Measurements from ENCODE around the gene SMIM29.

The SMIM29 gene

GRCh38 chr6:34240329-34241248 is 8.2 kb downstream of the SMIM29 start:
- no peak for DNase-seq

GRCh38 chr6:34239893-34240292 is 8.9 kb downstream of the SMIM29 start:
- no peak for DNase-seq

DNA sequence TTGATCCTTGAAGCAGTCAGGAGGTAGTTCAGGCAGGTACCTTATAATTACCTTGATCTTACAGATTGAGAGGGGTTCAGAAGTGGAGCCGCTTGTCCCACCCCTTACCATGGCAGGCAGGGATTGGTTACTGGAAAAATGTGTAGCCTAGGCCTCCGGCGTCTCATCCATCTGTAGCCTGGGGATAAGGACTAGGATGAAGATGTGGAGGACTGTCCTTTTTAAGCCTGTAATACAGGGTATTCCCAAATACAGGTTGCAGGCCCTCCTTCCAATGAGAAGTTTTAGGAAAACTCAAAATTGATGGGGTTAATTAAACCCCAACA is 9.3 kb downstream of the SMIM29 start:
- no peak for DNase-seq

DNA sequence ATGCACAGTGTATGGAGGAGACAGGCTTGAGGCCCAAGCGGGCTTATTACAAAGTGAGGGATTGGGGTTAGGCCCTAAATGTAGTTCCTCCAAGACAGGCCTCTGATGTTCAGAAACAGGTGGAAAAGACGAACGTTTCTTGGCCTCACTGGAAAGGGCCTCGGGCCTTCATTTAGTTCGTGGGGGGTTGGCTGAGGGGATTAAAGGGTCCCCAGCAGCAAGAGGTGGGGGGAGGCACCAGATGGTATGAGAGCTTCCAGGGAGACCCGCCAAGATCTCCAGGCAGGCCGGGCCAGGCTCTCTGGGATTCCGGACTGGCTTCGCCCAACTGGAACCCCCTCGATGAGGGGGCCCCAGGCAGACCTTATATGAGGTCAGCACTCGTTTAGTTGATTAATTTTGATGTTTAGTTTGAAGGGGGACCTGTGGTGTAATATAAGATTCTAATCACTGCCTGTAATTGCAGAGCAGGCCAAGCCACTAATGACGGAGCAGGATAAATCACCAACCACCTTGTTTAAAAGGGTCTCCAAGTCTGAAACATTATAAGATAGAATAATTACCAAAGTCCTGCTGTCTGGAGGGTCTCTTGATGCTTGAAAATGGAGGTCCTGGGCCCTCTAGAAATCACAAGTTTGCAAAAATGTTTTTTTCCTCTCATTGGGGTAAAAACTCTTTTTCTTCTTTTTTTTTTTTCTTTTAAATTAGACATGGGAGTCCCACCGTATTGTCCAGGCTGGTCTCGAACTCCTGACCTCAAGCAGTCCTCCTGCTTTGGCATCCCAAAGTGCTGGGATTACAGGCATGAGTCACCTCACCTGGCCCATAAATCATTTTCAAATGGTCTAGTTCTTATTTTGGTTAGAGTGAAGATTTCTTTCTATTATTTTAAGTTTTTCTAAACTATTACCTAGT is 10.0 kb downstream of the SMIM29 start:
- DNase-seq: no peak

GRCh38 chr6:34237722-34238584 is 10.9 kb downstream of the SMIM29 start:
- DNase-seq: peak in 1 of 2 donors; percentile 55

DNA sequence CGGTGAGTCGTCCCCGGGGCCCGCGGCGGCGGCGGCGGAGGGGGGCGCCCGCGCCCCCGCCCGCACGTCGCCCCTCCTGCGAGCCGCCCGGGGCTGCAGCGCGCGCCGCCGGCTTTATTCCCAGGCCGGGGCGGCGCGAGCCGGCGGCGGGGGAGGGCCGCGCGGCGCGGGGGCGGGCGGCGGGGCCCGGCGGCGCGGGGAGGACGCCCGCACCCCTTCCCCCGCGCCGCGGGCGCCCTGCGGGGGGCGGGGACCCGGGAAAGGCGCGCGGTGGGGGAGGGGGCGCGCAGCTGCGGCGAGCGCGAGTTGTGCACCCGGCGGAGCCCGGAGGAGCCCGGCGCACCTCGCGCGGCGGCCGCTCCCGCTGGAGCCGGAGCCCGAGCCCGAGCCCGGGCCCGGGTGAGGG is 11.5 kb downstream of the SMIM29 start:
- peak in 1 of 2 donors; percentile 21 for DNase-seq

DNA sequence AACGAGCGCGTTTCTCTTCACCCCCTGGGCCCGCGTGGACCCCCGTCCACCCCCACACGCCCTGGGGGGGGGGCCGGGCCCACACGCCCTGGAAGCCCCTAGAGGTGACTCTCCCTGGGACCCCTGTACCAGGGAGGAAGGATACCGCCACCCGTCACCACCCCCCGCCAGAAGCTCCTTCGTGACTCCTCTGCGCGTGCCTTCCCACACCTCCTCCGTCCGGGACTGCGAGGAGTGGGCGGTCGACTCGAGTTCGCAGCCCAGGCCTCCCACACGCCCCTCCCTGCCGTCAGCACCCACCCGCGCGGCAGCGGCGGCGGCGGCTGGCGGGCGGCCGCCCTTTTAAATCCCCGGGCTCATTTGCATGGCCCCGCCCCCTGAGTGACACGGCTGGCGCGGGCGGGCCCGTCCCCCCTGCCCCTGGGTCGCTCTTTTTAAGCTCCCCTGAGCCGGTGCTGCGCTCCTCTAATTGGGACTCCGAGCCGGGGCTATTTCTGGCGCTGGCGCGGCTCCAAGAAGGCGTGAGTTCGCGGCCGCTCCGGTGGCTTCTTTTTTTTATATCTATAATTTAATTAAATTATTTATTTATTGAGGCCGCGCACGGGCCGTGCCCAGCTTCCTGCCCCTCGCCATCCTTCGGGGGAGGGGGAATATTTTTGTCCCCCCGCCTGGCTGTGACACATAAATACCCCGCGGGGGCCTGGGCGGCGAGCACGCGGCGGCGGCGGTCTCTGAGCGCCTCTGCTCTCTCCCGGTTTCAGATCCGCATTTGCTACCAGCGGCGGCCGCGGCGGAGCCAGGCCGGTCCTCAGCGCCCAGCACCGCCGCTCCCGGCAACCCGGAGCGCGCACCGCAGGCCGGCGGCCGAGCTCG is 12.1 kb downstream of the SMIM29 start, which contains the start of gene HMGA1:
HMGA1 (plus strand) TSS at position 431 of the 873 bp plus-strand sequence. CDS start 3,908 bp downstream, outside the sequence.
- peak; percentile 76 to 87 for DNase-seq

DNA sequence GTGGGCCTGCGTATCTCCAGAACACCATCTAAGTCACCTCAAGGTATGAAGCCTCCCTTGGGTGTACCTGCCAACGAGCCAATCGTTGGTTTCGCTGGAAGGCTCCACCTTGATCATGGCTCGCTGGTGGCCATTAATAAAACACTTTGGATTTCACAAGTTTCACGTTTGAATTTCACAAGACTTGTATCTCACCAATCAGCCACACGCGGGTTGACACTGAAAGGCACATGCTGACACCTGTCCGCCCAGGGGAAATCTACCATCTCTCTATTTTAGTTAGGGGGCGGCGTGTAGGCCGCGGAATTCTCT is 12.7 kb downstream of the SMIM29 start:
- peak in 1 of 2 donors; percentile 16 for DNase-seq

DNA sequence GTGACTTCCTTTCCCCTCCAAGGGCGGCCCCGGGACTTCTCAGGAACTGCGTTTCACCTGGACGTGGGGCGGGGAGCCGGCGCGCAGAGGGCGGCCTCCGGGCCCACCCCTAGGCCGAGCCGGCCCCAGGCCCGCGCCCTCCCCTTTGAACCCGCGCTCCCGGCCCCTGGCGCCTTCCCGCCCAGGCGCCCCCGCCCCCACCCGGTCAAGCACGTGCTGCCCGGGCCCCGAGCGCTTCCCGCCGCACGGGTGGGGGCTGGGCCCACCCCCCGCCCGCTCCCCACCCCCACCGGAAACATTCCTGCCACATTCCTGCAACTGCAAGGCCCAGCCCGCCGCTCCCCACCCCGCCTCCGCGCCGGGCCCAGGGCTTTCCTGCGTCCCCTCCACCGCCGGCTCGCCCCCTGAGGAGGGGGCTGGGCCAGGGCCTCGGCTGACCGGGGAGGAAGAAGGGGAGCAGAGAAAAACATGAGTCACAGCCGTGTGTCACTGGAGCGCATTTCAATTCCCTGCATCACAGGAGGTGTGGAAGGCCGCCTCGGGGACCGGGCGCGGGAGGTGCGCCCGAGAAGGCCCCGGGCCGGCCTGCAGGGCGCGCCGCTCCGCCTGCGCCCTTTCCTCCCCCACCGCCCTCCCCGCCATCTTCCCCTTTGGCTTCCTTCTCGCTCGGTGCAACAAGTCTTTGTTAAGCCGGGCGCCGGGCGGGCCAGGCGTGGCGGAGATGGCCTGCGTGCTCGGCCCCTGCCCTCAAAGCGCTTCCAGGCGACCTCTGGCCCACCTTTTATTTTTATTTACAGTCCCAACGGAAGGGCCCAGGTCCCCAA is 13.3 kb downstream of the SMIM29 start:
- DNase-seq: peak; percentile 53 to 75

DNA sequence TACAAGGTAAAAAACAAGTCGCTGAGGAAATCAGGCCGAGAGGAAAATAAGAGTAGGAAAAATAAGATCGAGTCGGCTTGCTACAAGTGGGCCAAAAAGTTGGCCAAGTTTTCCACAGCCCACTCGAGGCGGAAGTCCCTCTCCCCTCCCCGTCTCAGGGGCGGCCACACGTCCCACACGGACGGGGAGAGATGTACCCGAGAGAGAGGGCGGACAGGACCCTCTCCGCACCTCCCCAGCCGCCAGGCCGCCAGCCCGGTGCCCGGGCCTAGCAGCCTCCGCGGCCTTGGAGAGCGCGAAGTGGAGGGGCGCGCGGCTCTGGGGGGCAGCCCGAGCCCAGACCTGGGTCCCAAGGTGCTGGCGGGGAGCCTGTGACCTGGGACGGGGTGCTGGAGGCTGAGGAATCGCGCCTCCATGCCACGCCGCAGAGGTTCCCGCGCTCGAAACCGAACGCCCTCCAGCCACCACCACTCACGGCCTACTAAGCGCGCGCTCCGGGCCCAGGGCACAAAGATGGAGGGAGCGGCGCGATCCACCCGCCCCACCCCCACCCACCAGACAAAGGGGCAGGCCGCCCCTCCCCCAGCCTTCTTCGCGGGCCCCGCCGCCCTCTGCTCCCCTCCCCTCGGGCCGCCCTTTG is 14.0 kb downstream of the SMIM29 start:
- no peak for DNase-seq

- no peak for DNase-seq
These were observed 14.9 kb downstream of the SMIM29 start for GRCh38 chr6:34233867-34234266.

GRCh38 chr6:34232901-34233300 is 15.9 kb downstream of the SMIM29 start:
- DNase-seq: no peak

- no peak for DNase-seq
These were observed 17.1 kb downstream of the SMIM29 start for GRCh38 chr6:34231566-34232336.

- DNase-seq: peak; percentile 31 to 39
These were observed 18.0 kb downstream of the SMIM29 start for GRCh38 chr6:34230653-34231371.

- DNase-seq: no peak
These were observed 18.9 kb downstream of the SMIM29 start for GRCh38 chr6:34229877-34230276.

DNA sequence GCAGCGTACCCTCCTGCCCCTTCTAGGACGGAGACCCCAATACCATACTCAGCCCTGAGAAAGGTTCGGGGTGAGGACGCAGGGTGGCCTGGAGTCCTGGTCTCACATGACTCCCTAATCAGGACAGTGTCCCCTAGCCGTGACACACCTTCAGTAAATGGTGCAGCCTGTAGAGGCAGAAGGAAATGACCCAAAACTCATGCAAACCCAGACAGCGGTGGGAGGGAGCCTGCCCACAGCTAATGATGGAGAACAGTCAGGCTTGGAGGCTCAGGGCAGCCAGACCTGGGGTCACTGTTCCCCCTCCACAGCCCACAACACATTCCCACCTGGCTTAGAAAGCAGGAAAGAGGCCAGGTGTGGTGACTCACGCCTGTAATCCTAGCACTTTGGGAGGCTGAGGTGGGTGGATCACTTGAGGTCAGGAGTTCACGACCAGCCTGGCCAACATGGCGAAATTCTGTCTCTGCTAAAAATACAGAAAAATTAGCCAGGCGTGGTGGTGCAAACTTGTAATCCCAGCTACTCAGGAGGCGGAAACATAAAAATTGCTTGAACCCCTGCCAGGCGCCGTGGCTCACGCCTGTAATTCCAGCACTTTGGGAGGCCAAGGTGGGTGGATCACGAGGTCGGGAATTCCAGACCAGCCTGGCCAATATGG is 20.9 kb downstream of the SMIM29 start:
- peak; percentile 27 to 67 for DNase-seq

GRCh38 chr6:34226731-34227586 is 21.8 kb downstream of the SMIM29 start:
- peak; percentile 42 to 61 for DNase-seq
